HG03159 (cell line): ENCODE data around the gene KLHDC4.

Source experiments
- ATAC-seq: cut with Tn5 transposase; IDR thresholded peaks from one replicate; pipeline ENCODE4 v1.9.1; 2021; ENCODE audit warnings: mild to moderate bottlenecking, moderate library complexity; ENCODE audit not compliant: unreplicated experiment

The KLHDC4 gene

GRCh38 chr16:87664792-87665191 is 101.0 kb downstream of the KLHDC4 start:
- no peak for ATAC-seq

GRCh38 chr16:87662254-87663204 is 103.3 kb downstream of the KLHDC4 start:
- no peak for ATAC-seq

GRCh38 chr16:87661561-87661960 is 104.2 kb downstream of the KLHDC4 start:
- ATAC-seq = no peak

- ATAC-seq = no peak
Measured at GRCh38 chr16:87658564-87659225, 107.1 kb downstream of the KLHDC4 start.
